Activated CD8-positive, alpha-beta T cell treated with anti-CD3 and anti-CD28 coated beads for 36 hours (primary cell): Measurements from ENCODE around the gene DNAJB11. TPM values are rescaled to one million over a fixed set of nuclear protein-coding genes. Genes with fewer than 3 reads are reported as not detected.

Experiments used
- ATAC-seq: fragments of 200-7000 bp; cut with Tn5 transposase; one replicate; pipeline ENCODE4 v1.10.0; 2021; ENCODE audit warnings: mild to moderate bottlenecking, moderate library complexity
- CTCF ChIA-PET: fragments of 350-600 bp; sonication (Branson Sonifier 250); formaldehyde crosslinking; loops from one replicate; lab custom pipeline; 2021; ENCODE audit warnings: antibody characterized with exemption; lab: Charles Lee
- POLR2A ChIA-PET: fragments of 350-600 bp; sonication (Branson Sonifier 250); formaldehyde crosslinking; loops from one replicate; lab custom pipeline; 2021; ENCODE audit warnings: antibody characterized with exemption; lab: Charles Lee
- DNase-seq: peaks from one replicate; pipeline ENCODE4 v3.0.0-alpha.2; 2020
- H3K27ac Mint-ChIP-seq: one replicate; pipeline ENCODE4 v1.8.0; 2021; ENCODE audit warnings: mild to moderate bottlenecking, mixed read lengths
- H3K27me3 Mint-ChIP-seq: one replicate; pipeline ENCODE4 v1.8.0; 2021; ENCODE audit warnings: mixed read lengths
- H3K36me3 Mint-ChIP-seq: one replicate; pipeline ENCODE4 v1.8.0; 2021; ENCODE audit warnings: low read depth, mixed read lengths
- H3K4me1 Mint-ChIP-seq: one replicate; pipeline ENCODE4 v1.8.0; 2021; ENCODE audit warnings: low read depth, mixed read lengths
- H3K4me3 Mint-ChIP-seq: one replicate; pipeline ENCODE4 v1.8.0; 2021; ENCODE audit warnings: mild to moderate bottlenecking, moderate library complexity, mixed read lengths
- H3K9me3 Mint-ChIP-seq: one replicate; pipeline ENCODE4 v1.8.0; 2021; ENCODE audit warnings: mixed read lengths
- CTCF ChIP-seq: fragments of 200-600 bp; IDR thresholded peaks from one replicate; pipeline ENCODE4 v1.8.0; 2022; ENCODE audit warnings: antibody characterized with exemption, mild to moderate bottlenecking
- intact Hi-C: fragments of 100-400 bp; cut with micrococcal nuclease; formaldehyde crosslinking; loops from one replicate; pipeline ENCODE4 v1.10.0; 2022
- total RNA-seq, 2 experiments: library from RNA; stranded (reverse); gene quantifications; one replicate each; pipeline ENCODE4 v1.2.3, GENCODE V29; 2021

The DNAJB11 gene
- total RNA-seq, 2 experiments from 2014 or later: 30.0 to 31.5 TPM

- DNase-seq (no peak), ATAC-seq (no peak)
- Mint-ChIP-seq H3K36me3 (peaks cover 10% of the 10 kb centered on the region), H3K9me3 (no peaks in the 10 kb centered on the region), H3K27ac (no peak overlapping the region), H3K4me3 (no peak overlapping the region), H3K4me1 (peaks cover 41% of the 10 kb centered on the region), H3K27me3 (no peaks in the 10 kb centered on the region)
- ChIA-PET POLR2A (no interaction called here), CTCF (interaction anchor here (0.6 to 0.7 kb wide), 2 partner anchors 15 to 120 kb away, joined by 3 to 4 read pairs; no protein-coding TSS in a partner anchor)
- TF ChIP-seq CTCF: no peak
- intact Hi-C loops: no loop called here
These were observed 45.9 kb upstream of the DNAJB11 start for GRCh38 chr3:186524616-186525015.

GRCh38 chr3:186525369-186526255, 44.9 kb upstream of the DNAJB11 start:
- no peak overlapping the region for H3K27ac Mint-ChIP-seq

GRCh38 chr3:186526256-186526606, 44.3 kb upstream of the DNAJB11 start:
- intact Hi-C loops: no loop called here
- ChIA-PET POLR2A (no interaction called here), CTCF (interaction anchor here (0.8 kb wide), 1 partner anchor 15 kb away, joined by 3 read pairs; no protein-coding TSS in a partner anchor)
- Mint-ChIP-seq H3K4me1 (peaks cover 40% of the 10 kb centered on the region), H3K9me3 (no peaks in the 10 kb centered on the region), H3K4me3 (no peak overlapping the region), H3K36me3 (peaks cover 10% of the 10 kb centered on the region), H3K27me3 (no peaks in the 10 kb centered on the region), H3K27ac (no peak overlapping the region)
- ATAC-seq (peak; percentile 34), DNase-seq (peak; percentile 40)
- TF ChIP-seq CTCF: no peak

More at GRCh38 chr3:186525369-186526255, 44.9 kb upstream of the DNAJB11 start:
- ATAC-seq: no peak
- Mint-ChIP-seq H3K4me1 (peaks cover 40% of the 10 kb centered on the region), H3K36me3 (peaks cover 10% of the 10 kb centered on the region), H3K27me3 (no peaks in the 10 kb centered on the region), H3K4me3 (no peak overlapping the region), H3K9me3 (no peaks in the 10 kb centered on the region)
- ChIA-PET POLR2A (no interaction called here), CTCF (interaction anchor here (0.8 kb wide), 1 partner anchor 15 kb away, joined by 3 read pairs; no protein-coding TSS in a partner anchor)
- intact Hi-C loops: no loop called here
- no peak for DNase-seq
- TF ChIP-seq CTCF: no peak

- DNase-seq (no peak), ATAC-seq (no peak)
- Mint-ChIP-seq H3K4me1 (peaks cover 57% of the 10 kb centered on the region), H3K27me3 (no peaks in the 10 kb centered on the region), H3K9me3 (no peaks in the 10 kb centered on the region), H3K36me3 (peaks cover 16% of the 10 kb centered on the region), H3K27ac (peak overlapping the region; percentile 56), H3K4me3 (no peak overlapping the region)
- peak; percentile 19 for TF ChIP-seq CTCF
- CTCF ChIA-PET: interaction anchor here (0.7 to 2.8 kb wide), 13 partner anchors 9 to 586 kb away, joined by 3 to 16 read pairs (median 3); partner anchors contain the start of gene DNAJB11
- POLR2A ChIA-PET: interaction anchor here (0.6 to 1.2 kb wide), 5 partner anchors 8 to 352 kb away, joined by 3 to 4 read pairs (median 3); no protein-coding TSS in a partner anchor
- intact Hi-C loops: no loop called here
These were observed 41.1 kb upstream of the DNAJB11 start for GRCh38 chr3:186529201-186529999.
